SH-SY5Y (cell line): ENCODE measurements around the gene NAPB.

ENCODE experiments used
- GATA2 ChIP-seq: IDR thresholded peaks from 2 replicates; pipeline ENCODE4 v1.6.1; 2011; ENCODE audit warnings: mild to moderate bottlenecking, low read depth, low read length
- GATA3 ChIP-seq: IDR thresholded peaks from 2 replicates; pipeline ENCODE4 v1.6.1; 2011; ENCODE audit warnings: low read depth, mild to moderate bottlenecking, low read length, moderate library complexity

DNA sequence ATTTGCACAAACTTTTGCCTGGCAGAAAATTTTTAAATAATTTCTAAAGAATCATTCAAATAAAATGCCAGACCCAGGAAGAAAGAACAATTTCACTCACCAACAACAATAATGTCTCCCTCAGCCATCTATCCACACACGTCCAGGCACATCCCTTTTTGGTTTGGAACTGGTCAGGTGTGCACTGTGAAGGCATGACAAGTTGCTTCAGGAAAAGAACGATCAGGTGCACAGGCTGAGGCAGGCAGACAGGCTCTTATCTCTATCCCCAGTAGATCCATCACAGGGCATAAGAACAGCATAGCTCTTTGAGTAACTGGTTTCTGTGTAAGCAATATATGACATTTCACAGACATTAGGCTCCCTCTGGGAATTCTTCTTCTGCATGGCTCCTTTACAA is 88.8 kb downstream of the NAPB start:
- TF ChIP-seq GATA2 (no peak), GATA3 (no peak)
